MM.1S (cell line): ENCODE data around the gene PSAPL1.

Experiments used
- DNase-seq: peaks from one replicate; pipeline ENCODE4 v3.0.0-alpha.2; 2015
- H2AFZ ChIP-seq: fragments of 300-600 bp; sonication (generic); 2 replicates; pipeline ENCODE4 v1.6.0; 2016; ENCODE audit warnings: antibody characterized with exemption, low read length
- H3F3A ChIP-seq: fragments of 300-600 bp; sonication (generic); 2 replicates; pipeline ENCODE4 v1.6.1; 2016; ENCODE audit warnings: mild to moderate bottlenecking, antibody characterized with exemption, low read length, moderate library complexity, mixed read lengths; ENCODE audit not compliant: insufficient read depth
- H3K27ac ChIP-seq: fragments of 300-600 bp; sonication (generic); 2 replicates; pipeline ENCODE4 v1.5.1; 2016; ENCODE audit warnings: mild to moderate bottlenecking, low read length
- H3K27me3 ChIP-seq: fragments of 300-600 bp; sonication (generic); replicated peaks from 2 replicates; pipeline ENCODE4 v1.6.0; 2016; ENCODE audit warnings: low read length; ENCODE audit not compliant: insufficient read depth
- H3K36me3 ChIP-seq: fragments of 300-600 bp; sonication (generic); replicated peaks from 2 replicates; pipeline ENCODE4 v1.6.1; 2016; ENCODE audit warnings: mild to moderate bottlenecking, low read length, mixed read lengths; ENCODE audit not compliant: insufficient read depth
- H3K4me1 ChIP-seq: fragments of 300-600 bp; sonication (generic); 2 replicates; pipeline ENCODE4 v1.6.1; 2016; ENCODE audit warnings: low read length, mixed read lengths
- H3K4me2 ChIP-seq: fragments of 300-600 bp; sonication (generic); 2 replicates; pipeline ENCODE4 v1.6.0; 2016; ENCODE audit warnings: low read depth, low read length
- H3K4me3 ChIP-seq: fragments of 300-600 bp; sonication (generic); 2 replicates; pipeline ENCODE4 v1.5.1; 2016; ENCODE audit warnings: low read length, mixed read lengths
- H3K79me2 ChIP-seq: fragments of 300-600 bp; sonication (generic); 2 replicates; pipeline ENCODE4 v1.6.1; 2016; ENCODE audit warnings: mixed run types, low read length, mixed read lengths
- H3K9ac ChIP-seq: fragments of 300-600 bp; sonication (generic); 2 replicates; pipeline ENCODE4 v1.6.1; 2016; ENCODE audit warnings: low read length, mixed read lengths
- H3K9me2 ChIP-seq: fragments of 300-600 bp; sonication (generic); replicated peaks from 2 replicates; pipeline ENCODE4 v1.6.1; 2016; ENCODE audit warnings: mild to moderate bottlenecking, low read length, mixed read lengths; ENCODE audit not compliant: insufficient read depth
- H3K9me3 ChIP-seq: fragments of 300-600 bp; sonication (generic); replicated peaks from 2 replicates; pipeline ENCODE4 v1.6.1; 2016; ENCODE audit warnings: mild to moderate bottlenecking, low read length, mixed read lengths; ENCODE audit not compliant: insufficient read depth
- H4K20me1 ChIP-seq: fragments of 300-600 bp; sonication (generic); 2 replicates; pipeline ENCODE4 v1.6.1; 2016; ENCODE audit warnings: mild to moderate bottlenecking, low read length, moderate library complexity, mixed read lengths; ENCODE audit not compliant: insufficient read depth
- EZH2 ChIP-seq: fragments of 300-600 bp; sonication (generic); optimal IDR thresholded peaks from 2 replicates; pipeline ENCODE3; 2017; ENCODE audit warnings: low read depth, mild to moderate bottlenecking, antibody characterized with exemption, low read length, mixed read lengths
- EZH2phosphoT487 ChIP-seq: fragments of 300-600 bp; sonication (generic); IDR thresholded peaks from 2 replicates; pipeline ENCODE4 v1.6.1; 2018; ENCODE audit warnings: antibody characterized with exemption, low read length
- TF ChIP-seq, protein P1 (sequence below): fragments of 300-600 bp; sonication (generic); IDR thresholded peaks from 2 replicates; pipeline ENCODE4 v1.5.1; 2016; ENCODE audit warnings: antibody characterized with exemption, low read length, mixed read lengths

The PSAPL1 gene

DNA sequence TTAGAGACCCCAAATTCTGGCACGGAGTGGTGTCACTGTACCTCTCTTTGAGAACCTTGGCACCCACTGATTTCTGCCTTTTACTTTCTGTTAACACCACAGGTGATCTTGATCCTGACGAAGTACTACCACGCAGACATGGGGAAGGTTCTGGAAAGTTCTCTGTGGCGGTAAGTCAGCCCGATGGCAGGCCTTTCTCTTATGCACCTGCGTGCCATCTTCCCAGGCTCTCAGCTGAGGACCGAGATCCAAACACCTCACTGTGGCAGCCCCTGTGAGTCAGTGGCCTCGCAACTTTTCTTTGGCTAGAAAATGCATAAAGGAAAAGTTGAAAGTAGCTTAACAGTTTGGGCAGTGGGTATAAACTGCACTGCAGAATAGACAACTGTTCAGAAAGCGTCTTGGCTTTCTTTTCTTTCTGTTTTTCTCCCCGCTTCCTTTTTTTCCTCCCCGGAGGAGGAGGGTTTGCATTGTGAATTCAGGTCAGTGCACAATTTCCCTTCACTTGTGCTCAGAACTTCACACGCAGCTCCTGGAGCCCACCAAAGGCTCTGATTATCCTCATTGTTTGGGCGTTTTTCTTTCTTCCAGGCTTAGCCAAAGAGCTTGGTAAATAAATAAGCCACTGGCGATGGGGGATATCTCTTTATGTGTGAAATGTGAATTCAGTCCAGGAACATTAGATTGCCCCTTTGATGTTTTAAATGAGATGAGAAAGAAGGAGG lies 38.4 kb downstream of the PSAPL1 start:
- no peak overlapping the region for H3K27ac ChIP-seq
- no peaks in the 10 kb centered on the region for H3K9me2 ChIP-seq
- TF ChIP-seq EZH2phosphoT487: no peak
- no peak for TF ChIP-seq EZH2
- TF ChIP-seq, protein P1, sequence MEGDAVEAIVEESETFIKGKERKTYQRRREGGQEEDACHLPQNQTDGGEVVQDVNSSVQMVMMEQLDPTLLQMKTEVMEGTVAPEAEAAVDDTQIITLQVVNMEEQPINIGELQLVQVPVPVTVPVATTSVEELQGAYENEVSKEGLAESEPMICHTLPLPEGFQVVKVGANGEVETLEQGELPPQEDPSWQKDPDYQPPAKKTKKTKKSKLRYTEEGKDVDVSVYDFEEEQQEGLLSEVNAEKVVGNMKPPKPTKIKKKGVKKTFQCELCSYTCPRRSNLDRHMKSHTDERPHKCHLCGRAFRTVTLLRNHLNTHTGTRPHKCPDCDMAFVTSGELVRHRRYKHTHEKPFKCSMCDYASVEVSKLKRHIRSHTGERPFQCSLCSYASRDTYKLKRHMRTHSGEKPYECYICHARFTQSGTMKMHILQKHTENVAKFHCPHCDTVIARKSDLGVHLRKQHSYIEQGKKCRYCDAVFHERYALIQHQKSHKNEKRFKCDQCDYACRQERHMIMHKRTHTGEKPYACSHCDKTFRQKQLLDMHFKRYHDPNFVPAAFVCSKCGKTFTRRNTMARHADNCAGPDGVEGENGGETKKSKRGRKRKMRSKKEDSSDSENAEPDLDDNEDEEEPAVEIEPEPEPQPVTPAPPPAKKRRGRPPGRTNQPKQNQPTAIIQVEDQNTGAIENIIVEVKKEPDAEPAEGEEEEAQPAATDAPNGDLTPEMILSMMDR: no peak
- H3F3A ChIP-seq: no peaks in the 10 kb centered on the region
- no peaks in the 10 kb centered on the region for H3K79me2 ChIP-seq
- H3K9ac ChIP-seq: no peak overlapping the region
- H3K4me2 ChIP-seq: no peak overlapping the region
- no peak overlapping the region for H2AFZ ChIP-seq
- no peaks in the 10 kb centered on the region for H3K4me1 ChIP-seq
- no peak for DNase-seq
- H3K27me3 ChIP-seq: peaks cover 83% of the 10 kb centered on the region
- H4K20me1 ChIP-seq: no peaks in the 10 kb centered on the region
- no peaks in the 10 kb centered on the region for H3K36me3 ChIP-seq
- no peak overlapping the region for H3K4me3 ChIP-seq
- H3K9me3 ChIP-seq: no peaks in the 10 kb centered on the region

DNA sequence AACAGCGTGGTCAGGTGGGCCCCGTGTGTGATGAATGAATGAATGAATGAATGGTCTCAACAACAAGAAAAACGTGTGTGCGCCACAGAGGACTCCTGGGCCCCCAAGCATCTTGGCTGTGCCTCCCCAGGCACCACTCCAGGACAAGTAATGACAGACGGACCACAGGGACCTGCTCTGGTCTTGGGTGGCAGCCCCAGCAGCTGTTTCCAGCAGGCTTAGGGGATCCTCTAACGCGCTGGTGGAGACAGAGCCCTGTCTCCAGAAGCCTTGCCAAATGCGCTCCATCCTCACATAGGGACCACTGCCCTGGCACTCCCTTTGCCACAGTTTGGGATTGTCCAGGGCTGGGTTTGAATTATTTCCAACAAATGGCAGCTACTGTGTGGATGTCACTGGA lies 39.1 kb downstream of the PSAPL1 start:
- no peak overlapping the region for H3K4me2 ChIP-seq
- H3K4me1 ChIP-seq: no peaks in the 10 kb centered on the region
- DNase-seq: no peak
- H3K27ac ChIP-seq: no peak overlapping the region
- no peaks in the 10 kb centered on the region for H4K20me1 ChIP-seq
- no peak overlapping the region for H2AFZ ChIP-seq
- H3K9me2 ChIP-seq: no peaks in the 10 kb centered on the region
- H3K36me3 ChIP-seq: no peaks in the 10 kb centered on the region
- TF ChIP-seq EZH2: no peak
- no peak for TF ChIP-seq EZH2phosphoT487
- TF ChIP-seq, protein P1: no peak
- no peaks in the 10 kb centered on the region for H3K79me2 ChIP-seq
- no peak overlapping the region for H3K9ac ChIP-seq
- H3F3A ChIP-seq: no peaks in the 10 kb centered on the region
- peaks cover 89% of the 10 kb centered on the region for H3K27me3 ChIP-seq
- H3K4me3 ChIP-seq: no peak overlapping the region
- H3K9me3 ChIP-seq: no peaks in the 10 kb centered on the region

DNA sequence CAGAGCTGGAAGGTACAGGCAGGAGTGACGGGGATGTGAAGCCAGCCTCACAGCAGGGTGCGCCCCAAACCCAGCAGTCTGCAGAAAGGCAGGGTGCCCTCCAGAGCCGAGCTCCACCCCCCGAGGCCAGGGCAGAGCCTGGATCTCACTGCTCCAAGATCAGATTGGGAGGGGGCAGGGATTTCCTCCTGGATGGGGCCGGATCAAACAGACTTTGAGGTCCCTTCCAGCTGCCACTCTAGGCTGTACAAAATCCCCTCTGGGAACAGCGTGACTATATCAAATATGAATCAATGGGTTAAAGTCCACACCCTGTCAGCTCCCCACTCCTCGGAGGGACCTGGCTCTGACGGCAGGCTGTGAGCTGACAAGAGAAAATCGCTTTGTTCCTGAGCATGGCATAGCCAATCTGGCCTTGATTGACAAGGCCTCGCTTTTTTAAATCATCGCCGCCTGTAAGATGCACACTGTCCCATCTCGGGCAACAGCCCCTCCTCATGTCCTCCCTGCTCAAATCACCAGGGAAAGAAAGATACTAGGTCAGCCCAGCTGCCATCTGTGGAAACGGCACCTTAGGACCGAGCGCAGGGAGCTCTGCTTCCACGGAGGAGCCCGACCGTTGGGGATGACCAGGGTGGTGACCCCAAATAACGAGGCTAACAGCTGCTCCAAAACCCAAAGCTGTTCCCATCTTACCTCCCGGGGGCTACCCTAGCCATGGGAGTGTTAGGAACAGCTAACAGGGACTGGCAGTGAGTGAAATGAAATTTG lies 39.9 kb downstream of the PSAPL1 start:
- no peak for DNase-seq
- Histone ChIP-seq H2AFZ (no peak overlapping the region), H3K27ac (no peak overlapping the region), H3K4me2 (no peak overlapping the region), H3K9me2 (no peaks in the 10 kb centered on the region), H3K4me3 (no peak overlapping the region), H3K9ac (no peak overlapping the region), H3K79me2 (no peaks in the 10 kb centered on the region), H3K9me3 (no peaks in the 10 kb centered on the region), H4K20me1 (no peaks in the 10 kb centered on the region), H3K27me3 (peaks cover 97% of the 10 kb centered on the region), H3F3A (no peaks in the 10 kb centered on the region), H3K36me3 (no peaks in the 10 kb centered on the region), H3K4me1 (no peaks in the 10 kb centered on the region)
- no peak for TF ChIP-seq EZH2
- TF ChIP-seq, protein P1: no peak
